HepG2 (cell line): Measurements from ENCODE around the gene SF3A2. TPM values are rescaled to one million over a fixed set of nuclear protein-coding genes. Genes with fewer than 3 reads are reported as not detected.

Experiments used
- CBX5 ChIP-seq: sonication (generic); formaldehyde crosslinking; IDR thresholded peaks from 2 replicates; pipeline ENCODE4 v1.4.0; 2020; ENCODE audit warnings: missing genetic modification reagents, borderline replicate concordance
- CENPT ChIP-seq: sonication (generic); formaldehyde crosslinking; IDR thresholded peaks from 2 replicates; pipeline ENCODE4 v1.8.0; 2022; ENCODE audit warnings: low read depth, mild to moderate bottlenecking, moderate library complexity, missing genetic modification reagents
- CREB1 ChIP-seq, 2 experiments: fragments of 450-650 bp in 1 of 2; IDR thresholded peaks; 2 replicates each; pipeline ENCODE4 v1.6.1; 2016 to 2017; ENCODE audit warnings: control low read depth in 1 of 2, mild to moderate bottlenecking in 1 of 2, missing compliant biosample characterization in 1 of 2, missing genetic modification characterization in 1 of 2
- EZH2 ChIP-seq: conservative IDR thresholded peaks from 2 replicates; pipeline ENCODE4 v1.6.1; 2012; ENCODE audit warnings: mild to moderate bottlenecking, low read depth, low read length, moderate library complexity
- FOXA3 ChIP-seq: IDR thresholded peaks from 2 replicates; pipeline ENCODE4 v1.6.1; 2016; ENCODE audit warnings: missing genetic modification reagents, missing compliant biosample characterization
- HNRNPK ChIP-seq: fragments of 200-400 bp; formaldehyde crosslinking; IDR thresholded peaks from 2 replicates; pipeline ENCODE4 v1.6.1; 2018; ENCODE audit warnings: low read length, low read depth, moderate library complexity, mild to moderate bottlenecking; ENCODE audit not compliant: poor library complexity, severe bottlenecking
- HOXA9 ChIP-seq: sonication (generic); formaldehyde crosslinking; IDR thresholded peaks from 2 replicates; pipeline ENCODE4 v1.8.1; 2022; ENCODE audit warnings: missing genetic modification reagents, mild to moderate bottlenecking, moderate library complexity, borderline replicate concordance
- MAX ChIP-seq: IDR thresholded peaks from 2 replicates; pipeline ENCODE4 v1.6.1; 2012; ENCODE audit warnings: inconsistent platforms
- NFAT5 ChIP-seq: sonication (generic); formaldehyde crosslinking; IDR thresholded peaks from 2 replicates; pipeline ENCODE4 v1.4.0; 2020; ENCODE audit warnings: missing genetic modification reagents
- NFIC ChIP-seq: IDR thresholded peaks from 2 replicates; pipeline ENCODE4 v1.6.1; 2012; ENCODE audit warnings: mild to moderate bottlenecking, low read length, inconsistent platforms
- RAD51 ChIP-seq: fragments of 450-650 bp; IDR thresholded peaks from 2 replicates; pipeline ENCODE4 v1.6.1; 2016; ENCODE audit warnings: borderline replicate concordance
- REXO4 ChIP-seq: sonication (generic); formaldehyde crosslinking; IDR thresholded peaks from 2 replicates; pipeline ENCODE4 v1.8.0; 2022; ENCODE audit warnings: missing genetic modification reagents, mild to moderate bottlenecking, borderline replicate concordance
- TBL1XR1 ChIP-seq: fragments of 150-350 bp; IDR thresholded peaks from 2 replicates; pipeline ENCODE4 v1.6.1; 2014; ENCODE audit warnings: borderline replicate concordance, low read length; ENCODE audit not compliant: partially characterized antibody
- TCF7L2 ChIP-seq: IDR thresholded peaks from 2 replicates; pipeline ENCODE4 v1.6.1; 2011; ENCODE audit warnings: mild to moderate bottlenecking, low read depth, low read length, moderate library complexity
- ZBTB26 ChIP-seq: IDR thresholded peaks from 2 replicates; pipeline ENCODE4 v1.6.1; 2016; ENCODE audit warnings: missing compliant biosample characterization, missing genetic modification reagents, borderline replicate concordance
- ZIK1 ChIP-seq: sonication (generic); formaldehyde crosslinking; IDR thresholded peaks from 2 replicates; pipeline ENCODE4 v1.5.0; 2020; ENCODE audit warnings: mild to moderate bottlenecking, low read depth, missing genetic modification reagents, borderline replicate concordance
- ZNF205 ChIP-seq: IDR thresholded peaks from 2 replicates; pipeline ENCODE4 v1.6.1; 2018; ENCODE audit warnings: missing biosample characterization, missing genetic modification reagents
- ZNF496 ChIP-seq: sonication (generic); formaldehyde crosslinking; IDR thresholded peaks from 2 replicates; pipeline ENCODE4 v1.8.1; 2023; ENCODE audit warnings: mild to moderate bottlenecking, moderate library complexity, missing genetic modification reagents; ENCODE audit not compliant: insufficient replicate concordance
- ZNF598 ChIP-seq: sonication (generic); formaldehyde crosslinking; IDR thresholded peaks from 2 replicates; pipeline ENCODE4 v1.5.1; 2020; ENCODE audit warnings: mild to moderate bottlenecking, missing genetic modification reagents, borderline replicate concordance
- ZNF605 ChIP-seq: sonication (generic); formaldehyde crosslinking; IDR thresholded peaks from 2 replicates; pipeline ENCODE4 v1.8.0; 2022; ENCODE audit warnings: mild to moderate bottlenecking, missing genetic modification reagents
- ZSCAN20 ChIP-seq: sonication (generic); formaldehyde crosslinking; IDR thresholded peaks from 2 replicates; pipeline ENCODE4 v1.4.0; 2020; ENCODE audit warnings: missing genetic modification reagents, mild to moderate bottlenecking, borderline replicate concordance
- ZSCAN30 ChIP-seq: sonication (generic); formaldehyde crosslinking; IDR thresholded peaks from 2 replicates; pipeline ENCODE4 v1.5.0; 2020; ENCODE audit warnings: mild to moderate bottlenecking, missing genetic modification reagents
- ZUFSP ChIP-seq: sonication (generic); formaldehyde crosslinking; IDR thresholded peaks from 2 replicates; pipeline ENCODE4 v1.9.0; 2021; ENCODE audit warnings: missing genetic modification reagents, mild to moderate bottlenecking, borderline replicate concordance
- polyA plus RNA-seq, 8 experiments: library from polyadenylated mRNA; depleted of rRNA in 3 of 8; stranded (reverse) in 7 of 8; unstranded in 1 of 8; fragments of >200 nt; fragmentation: Illumina TruSeq in 4 of 8; extraction: Trizol in 4 of 8; gene quantifications; 2 replicates each; pipeline versions ENCODE4 v1.2.1 to v1.2.3, GENCODE V29; 2011 to 2016; ENCODE audit warnings: low read depth in 4 of 8, missing spikeins in 1 of 8, mixed read lengths in 1 of 8; ENCODE audit not compliant: insufficient read depth in 1 of 8
- total RNA-seq, 5 experiments: library from RNA; depleted of rRNA; stranded (reverse); fragments of >200 nt; fragmentation: Illumina TruSeq; extraction: Trizol; gene quantifications; 2 replicates each; pipeline ENCODE4 v1.2.3, GENCODE V29; 2016; ENCODE audit warnings: low read depth in 1 of 5

SF3A2 gene
- total and polyA plus RNA-seq, 2 of the 13 experiments (the other 11 are each of a cell fraction or from before 2014, with no cell fraction given) = 8.6 to 8.8 TPM

- TF ChIP-seq ZBTB26 (CRISPR knock-in tag) = no peak; the same call in 1 of the 2 replicates
- TF ChIP-seq CENPT (CRISPR knock-in tag) = no peak
- no peak for TF ChIP-seq ZIK1 (CRISPR knock-in tag)
- peak; percentile 57; the same call in 1 of the 2 replicates for TF ChIP-seq ZNF605
- no peak for TF ChIP-seq ZSCAN20 (CRISPR knock-in tag)
- no peak for TF ChIP-seq ZSCAN30 (CRISPR knock-in tag)
- no peak for TF ChIP-seq ZNF496 (CRISPR knock-in tag)
- TF ChIP-seq ZNF598 (CRISPR knock-in tag) = peak; percentile 61; the same call in 1 of the 2 replicates
- no peak for TF ChIP-seq REXO4
- TF ChIP-seq EZH2 = no peak
- TF ChIP-seq ZNF205 = no peak
- TF ChIP-seq MAX = no peak; the same call in 1 of the 2 replicates
- TF ChIP-seq ZUFSP (CRISPR knock-in tag) = no peak
- no peak for TF ChIP-seq NFAT5 (CRISPR knock-in tag)
- TF ChIP-seq HOXA9 = no peak
- TF ChIP-seq HNRNPK = no peak
- no peak for TF ChIP-seq NFIC
- TF ChIP-seq RAD51 = no peak
- TF ChIP-seq CBX5 (CRISPR knock-in tag) = no peak
- TF ChIP-seq FOXA3 (CRISPR knock-in tag) = peak; percentile 62
- no peak for TF ChIP-seq TBL1XR1
- TF ChIP-seq CREB1 (IDR thresholded peaks at IDR 0.05) = peak; percentile 63
- TF ChIP-seq CREB1 (CRISPR knock-in tag; IDR thresholded peaks at IDR 0.05) = no peak
- no peak for TF ChIP-seq TCF7L2
Measured at GRCh38 chr19:2242092-2242537, 5.5 kb downstream of the SF3A2 start (continued).
